Loucy (cell line): ENCODE results near the gene UHMK1.

Experiments used
- H2AFZ ChIP-seq: fragments of 200-600 bp; sonication (generic); 2 replicates; pipeline ENCODE4 v1.6.0; 2016; ENCODE audit warnings: antibody characterized with exemption, mild to moderate bottlenecking, low read length, moderate library complexity
- H3F3A ChIP-seq: fragments of 200-600 bp; 2 replicates; pipeline ENCODE4 v1.6.0; 2016; ENCODE audit warnings: antibody characterized with exemption, low read depth, mild to moderate bottlenecking
- H3K27me3 ChIP-seq: fragments of 200-600 bp; sonication (generic); 2 replicates; pipeline ENCODE4 v1.6.1; 2014; ENCODE audit warnings: low read length, mild to moderate bottlenecking; ENCODE audit not compliant: insufficient read depth, poor library complexity, severe bottlenecking
- H3K36me3 ChIP-seq: fragments of 200-600 bp; sonication (generic); 2 replicates; pipeline ENCODE4 v1.6.1; 2016; ENCODE audit warnings: low read length; ENCODE audit not compliant: insufficient read depth
- H3K4me1 ChIP-seq: fragments of 200-600 bp; sonication (generic); 2 replicates; pipeline ENCODE4 v1.5.1; 2014; ENCODE audit warnings: low read length, mild to moderate bottlenecking; ENCODE audit not compliant: insufficient read depth, poor library complexity, severe bottlenecking
- H3K4me2 ChIP-seq: fragments of 200-600 bp; sonication (generic); 2 replicates; pipeline ENCODE4 v1.6.0; 2014; ENCODE audit warnings: antibody characterized with exemption, low read length, low read depth, mild to moderate bottlenecking; ENCODE audit not compliant: poor library complexity, severe bottlenecking
- H3K4me3 ChIP-seq: fragments of 200-600 bp; sonication (generic); 2 replicates; pipeline ENCODE4 v1.5.1; 2014; ENCODE audit warnings: low read length, mild to moderate bottlenecking, mixed read lengths; ENCODE audit not compliant: poor library complexity, severe bottlenecking
- H3K79me2 ChIP-seq: fragments of 200-600 bp; sonication (generic); 2 replicates; pipeline ENCODE4 v1.6.1; 2014; ENCODE audit warnings: low read length; ENCODE audit not compliant: insufficient read depth
- H3K9ac ChIP-seq: fragments of 200-600 bp; sonication (generic); 2 replicates; pipeline ENCODE4 v1.6.0; 2014; ENCODE audit warnings: mild to moderate bottlenecking, low read depth, low read length, moderate library complexity; ENCODE audit not compliant: poor library complexity, severe bottlenecking
- H3K9me2 ChIP-seq: fragments of 200-600 bp; sonication (generic); replicated peaks from 2 replicates; pipeline ENCODE4 v1.6.1; 2016; ENCODE audit warnings: low read depth, low read length, mixed read lengths
- H3K9me3 ChIP-seq: fragments of 200-600 bp; sonication (generic); 2 replicates; pipeline ENCODE4 v1.6.1; 2014; ENCODE audit warnings: mild to moderate bottlenecking, antibody characterized with exemption, low read length, low read depth; ENCODE audit not compliant: insufficient read depth
- H4K20me1 ChIP-seq: fragments of 200-600 bp; sonication (generic); 2 replicates; pipeline ENCODE4 v1.6.0; 2014; ENCODE audit warnings: antibody characterized with exemption, low read length, mild to moderate bottlenecking; ENCODE audit not compliant: insufficient read depth, poor library complexity, severe bottlenecking
- EZH2phosphoT487 ChIP-seq: fragments of 200-600 bp; IDR thresholded peaks from 2 replicates; pipeline ENCODE4 v1.6.1; 2018; ENCODE audit warnings: antibody characterized with exemption, mild to moderate bottlenecking, moderate library complexity, borderline replicate concordance
- TF ChIP-seq, protein P1 (sequence below): fragments of 200-600 bp; sonication (generic); conservative IDR thresholded peaks from 2 replicates; pipeline ENCODE4 v1.5.1; 2014; ENCODE audit warnings: mild to moderate bottlenecking, antibody characterized with exemption, low read length

UHMK1 gene

DNA sequence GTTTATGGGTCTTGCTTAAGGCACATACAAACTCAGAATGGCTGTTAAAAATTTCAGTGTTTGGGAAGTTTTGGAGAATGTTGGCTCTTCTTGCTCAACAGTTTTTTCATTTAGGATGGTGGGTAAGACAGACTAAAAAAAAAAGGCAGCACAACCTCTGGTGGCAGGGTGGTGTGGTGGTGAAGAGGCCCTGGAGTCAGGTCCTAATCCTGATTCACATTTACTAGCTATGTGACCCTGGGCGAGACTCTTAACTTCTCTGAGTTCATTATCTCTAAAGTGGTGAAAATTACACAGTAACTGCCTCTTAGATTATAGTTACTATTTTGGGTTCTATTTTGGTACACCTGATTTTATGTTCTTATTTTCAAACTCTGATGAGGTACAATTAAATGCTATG, 75.5 kb downstream of the UHMK1 start:
- H3K4me2 ChIP-seq, result peak overlapping the region; percentile 50

DNA sequence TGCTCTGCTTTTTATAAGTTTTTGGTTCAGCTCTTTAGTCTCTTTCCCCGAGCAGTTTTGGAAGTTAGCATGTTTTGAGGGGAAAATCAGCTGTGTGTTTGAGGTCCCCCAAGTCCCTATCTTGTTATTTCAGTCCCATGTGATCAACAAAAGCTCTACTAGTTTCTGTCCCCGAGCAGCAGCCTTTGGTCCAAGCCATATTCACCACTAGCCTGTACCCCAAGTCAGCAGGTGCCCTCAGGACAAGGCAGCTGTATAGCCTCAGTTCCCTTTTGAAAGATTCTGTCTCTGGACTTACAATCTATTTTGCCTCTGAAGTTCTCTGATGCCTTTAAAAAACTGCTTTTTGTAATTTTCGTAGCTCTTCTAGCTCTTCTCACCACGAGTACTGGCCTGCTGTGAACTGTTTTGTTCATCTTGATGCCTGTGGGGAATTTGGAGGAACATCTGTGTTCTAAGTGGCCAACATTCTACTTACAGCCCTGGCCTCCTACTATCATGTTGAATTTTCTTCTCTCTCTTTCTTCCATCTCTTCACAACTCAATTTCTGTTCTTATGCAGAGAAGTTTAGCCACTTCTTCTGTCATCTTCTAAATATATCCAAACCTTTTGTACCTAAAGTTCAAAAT, 80.6 kb downstream of the UHMK1 start:
- Histone ChIP-seq H3F3A (no peaks in the 10 kb centered on the region), H2AFZ (no peak overlapping the region), H3K9me3 (no peaks in the 10 kb centered on the region), H3K9me2 (no peaks in the 10 kb centered on the region), H3K4me3 (no peak overlapping the region), H3K27me3 (no peaks in the 10 kb centered on the region), H4K20me1 (no peaks in the 10 kb centered on the region), H3K36me3 (peaks cover 24% of the 10 kb centered on the region; the same call in 1 of the 2 replicates), H3K4me2 (no peak overlapping the region), H3K79me2 (peaks cover 10% of the 10 kb centered on the region), H3K9ac (no peak overlapping the region), H3K4me1 (no peaks in the 10 kb centered on the region)
- TF ChIP-seq EZH2phosphoT487, result no peak
- TF ChIP-seq, protein P1, sequence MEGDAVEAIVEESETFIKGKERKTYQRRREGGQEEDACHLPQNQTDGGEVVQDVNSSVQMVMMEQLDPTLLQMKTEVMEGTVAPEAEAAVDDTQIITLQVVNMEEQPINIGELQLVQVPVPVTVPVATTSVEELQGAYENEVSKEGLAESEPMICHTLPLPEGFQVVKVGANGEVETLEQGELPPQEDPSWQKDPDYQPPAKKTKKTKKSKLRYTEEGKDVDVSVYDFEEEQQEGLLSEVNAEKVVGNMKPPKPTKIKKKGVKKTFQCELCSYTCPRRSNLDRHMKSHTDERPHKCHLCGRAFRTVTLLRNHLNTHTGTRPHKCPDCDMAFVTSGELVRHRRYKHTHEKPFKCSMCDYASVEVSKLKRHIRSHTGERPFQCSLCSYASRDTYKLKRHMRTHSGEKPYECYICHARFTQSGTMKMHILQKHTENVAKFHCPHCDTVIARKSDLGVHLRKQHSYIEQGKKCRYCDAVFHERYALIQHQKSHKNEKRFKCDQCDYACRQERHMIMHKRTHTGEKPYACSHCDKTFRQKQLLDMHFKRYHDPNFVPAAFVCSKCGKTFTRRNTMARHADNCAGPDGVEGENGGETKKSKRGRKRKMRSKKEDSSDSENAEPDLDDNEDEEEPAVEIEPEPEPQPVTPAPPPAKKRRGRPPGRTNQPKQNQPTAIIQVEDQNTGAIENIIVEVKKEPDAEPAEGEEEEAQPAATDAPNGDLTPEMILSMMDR, result no peak

More for the DNA sequence above, 75.5 kb downstream of the UHMK1 start:
- Histone ChIP-seq H3K27me3 (no peaks in the 10 kb centered on the region), H3K36me3 (peaks cover 11% of the 10 kb centered on the region; the same call in 1 of the 2 replicates), H3K4me3 (no peak overlapping the region), H3K4me1 (peaks cover 36% of the 10 kb centered on the region), H3K9me2 (no peaks in the 10 kb centered on the region), H4K20me1 (peaks cover 7% of the 10 kb centered on the region), H3K9ac (no peak overlapping the region), H3K79me2 (peaks cover 37% of the 10 kb centered on the region), H3K9me3 (no peaks in the 10 kb centered on the region), H3F3A (no peaks in the 10 kb centered on the region), H2AFZ (no peak overlapping the region)
- TF ChIP-seq, protein P1, result no peak
- TF ChIP-seq EZH2phosphoT487, result no peak

DNA sequence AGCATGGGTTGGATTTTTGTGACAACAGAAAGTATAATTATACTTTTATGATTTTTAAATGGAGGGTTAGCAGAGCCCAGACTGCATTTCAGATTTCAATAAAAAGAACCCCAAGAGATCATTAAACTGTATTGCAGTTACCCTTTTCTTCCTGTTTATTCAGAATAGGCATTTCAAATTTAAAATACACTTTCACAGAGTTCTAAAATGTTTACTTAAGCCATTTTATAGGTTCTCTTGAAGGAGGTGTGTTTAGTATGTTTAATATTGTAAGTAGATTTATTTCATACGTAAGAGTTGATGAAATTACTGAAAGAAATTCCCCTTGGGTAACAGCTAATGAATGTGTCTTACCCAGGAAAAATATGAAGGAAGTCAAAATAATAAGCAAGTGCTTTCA, 81.3 kb downstream of the UHMK1 start:
- Histone ChIP-seq H3K36me3 (peaks cover 24% of the 10 kb centered on the region; the same call in 1 of the 2 replicates), H3K79me2 (peaks cover 4% of the 10 kb centered on the region; the same call in 1 of the 2 replicates), H3K9ac (no peak overlapping the region), H3K9me2 (no peaks in the 10 kb centered on the region), H3K4me3 (no peak overlapping the region), H4K20me1 (no peaks in the 10 kb centered on the region), H3K4me1 (no peaks in the 10 kb centered on the region), H2AFZ (no peak overlapping the region), H3F3A (no peaks in the 10 kb centered on the region), H3K9me3 (no peaks in the 10 kb centered on the region), H3K27me3 (no peaks in the 10 kb centered on the region), H3K4me2 (no peak overlapping the region)
- TF ChIP-seq, protein P1, result no peak
- TF ChIP-seq EZH2phosphoT487, result no peak
